ENCODE results near the gene NYNRIN.
A peak's percentile ranks its signal among the peaks of the same experiment; 100 is the strongest.

- TF ChIP-seq POLR2A (IDR thresholded peaks at IDR 0.05; ENCODE audit: low read length) (peak; percentile 56), GATA1 (IDR thresholded peaks at IDR 0.05; ENCODE audit: low read depth, low read length) (no peak)
These were observed 44.4 kb downstream of the NYNRIN start for GRCh38 chr14:24443053-24443665.
